VCaP (cell line): ENCODE data around the gene DEPDC5.

Experiments
- H3K27ac ChIP-seq: fragments of 450-650 bp; 2 replicates; pipeline ENCODE4 v1.5.1; 2017
- TF ChIP-seq, protein P1 (sequence below): fragments of 450-650 bp; conservative IDR thresholded peaks from 2 replicates; pipeline ENCODE4 v1.5.1; 2017; ENCODE audit warnings: mild to moderate bottlenecking, moderate library complexity

Gene DEPDC5

GRCh38 chr22:31940506-31940905, 186.7 kb downstream of the DEPDC5 start:
- TF ChIP-seq, protein P1, sequence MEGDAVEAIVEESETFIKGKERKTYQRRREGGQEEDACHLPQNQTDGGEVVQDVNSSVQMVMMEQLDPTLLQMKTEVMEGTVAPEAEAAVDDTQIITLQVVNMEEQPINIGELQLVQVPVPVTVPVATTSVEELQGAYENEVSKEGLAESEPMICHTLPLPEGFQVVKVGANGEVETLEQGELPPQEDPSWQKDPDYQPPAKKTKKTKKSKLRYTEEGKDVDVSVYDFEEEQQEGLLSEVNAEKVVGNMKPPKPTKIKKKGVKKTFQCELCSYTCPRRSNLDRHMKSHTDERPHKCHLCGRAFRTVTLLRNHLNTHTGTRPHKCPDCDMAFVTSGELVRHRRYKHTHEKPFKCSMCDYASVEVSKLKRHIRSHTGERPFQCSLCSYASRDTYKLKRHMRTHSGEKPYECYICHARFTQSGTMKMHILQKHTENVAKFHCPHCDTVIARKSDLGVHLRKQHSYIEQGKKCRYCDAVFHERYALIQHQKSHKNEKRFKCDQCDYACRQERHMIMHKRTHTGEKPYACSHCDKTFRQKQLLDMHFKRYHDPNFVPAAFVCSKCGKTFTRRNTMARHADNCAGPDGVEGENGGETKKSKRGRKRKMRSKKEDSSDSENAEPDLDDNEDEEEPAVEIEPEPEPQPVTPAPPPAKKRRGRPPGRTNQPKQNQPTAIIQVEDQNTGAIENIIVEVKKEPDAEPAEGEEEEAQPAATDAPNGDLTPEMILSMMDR, result no peak
- no peak overlapping the region for H3K27ac ChIP-seq

DNA sequence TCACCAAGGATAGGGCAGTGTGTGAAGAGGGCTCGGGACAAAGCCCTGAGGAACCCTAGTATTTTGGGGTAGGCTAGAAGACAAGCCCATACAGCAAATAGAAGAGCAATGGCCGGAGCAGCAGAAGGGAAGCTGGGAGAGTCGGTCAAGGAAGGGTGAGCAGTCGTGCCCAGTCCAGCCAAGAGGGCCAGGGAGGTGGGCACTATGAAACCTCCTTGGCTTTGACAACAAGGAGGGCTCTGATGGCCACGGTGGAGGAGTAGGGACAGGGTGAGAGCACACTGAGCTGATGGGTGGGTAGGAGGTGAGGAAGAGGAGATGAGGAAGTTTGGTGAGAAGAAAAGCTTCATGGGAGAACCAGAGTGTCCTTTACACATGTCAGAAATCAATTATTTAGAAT, 188.3 kb downstream of the DEPDC5 start:
- TF ChIP-seq, protein P1, result no peak

DNA sequence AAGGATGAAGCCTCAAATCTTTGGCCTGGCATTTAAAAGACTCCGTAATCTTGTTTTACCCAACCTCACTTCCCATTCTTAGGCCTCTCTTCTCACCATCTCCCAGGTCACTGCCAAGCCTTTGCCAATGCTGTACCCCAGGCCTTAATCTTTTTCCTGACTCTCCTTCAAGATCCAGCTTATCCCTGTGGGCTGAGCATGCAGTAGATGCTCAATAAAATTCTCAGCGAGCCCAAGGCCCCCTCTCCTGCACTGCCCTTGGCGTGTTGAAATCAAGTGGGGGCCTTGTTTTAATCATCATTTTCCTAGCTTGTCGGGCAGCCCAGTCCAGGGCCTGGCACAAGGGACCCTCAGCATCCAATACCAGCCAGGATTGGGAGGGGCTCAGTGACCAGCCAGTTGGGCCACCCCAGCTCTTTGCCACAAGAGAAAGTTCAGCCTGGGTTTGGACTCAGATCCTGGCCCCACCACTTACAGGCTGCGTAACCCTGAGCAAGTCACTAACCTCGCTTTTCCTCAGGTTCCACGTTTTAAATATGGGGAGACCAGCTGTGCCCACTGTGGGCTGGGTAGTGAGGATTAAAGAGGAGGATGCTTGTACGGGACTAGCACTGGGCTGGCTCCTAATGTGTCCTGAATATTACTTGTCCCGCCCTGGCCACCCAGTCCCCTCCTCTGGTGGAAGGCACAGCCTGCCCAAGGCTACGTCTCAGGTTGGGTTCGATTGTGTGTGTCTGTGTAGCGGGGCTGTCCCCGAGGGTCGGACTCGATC, 189.6 kb downstream of the DEPDC5 start:
- H3K27ac ChIP-seq, result peak overlapping the region; percentile 95
- TF ChIP-seq, protein P1, result no peak

More for the DNA sequence above, 188.3 kb downstream of the DEPDC5 start:
- H3K27ac ChIP-seq, result no peak overlapping the region

DNA sequence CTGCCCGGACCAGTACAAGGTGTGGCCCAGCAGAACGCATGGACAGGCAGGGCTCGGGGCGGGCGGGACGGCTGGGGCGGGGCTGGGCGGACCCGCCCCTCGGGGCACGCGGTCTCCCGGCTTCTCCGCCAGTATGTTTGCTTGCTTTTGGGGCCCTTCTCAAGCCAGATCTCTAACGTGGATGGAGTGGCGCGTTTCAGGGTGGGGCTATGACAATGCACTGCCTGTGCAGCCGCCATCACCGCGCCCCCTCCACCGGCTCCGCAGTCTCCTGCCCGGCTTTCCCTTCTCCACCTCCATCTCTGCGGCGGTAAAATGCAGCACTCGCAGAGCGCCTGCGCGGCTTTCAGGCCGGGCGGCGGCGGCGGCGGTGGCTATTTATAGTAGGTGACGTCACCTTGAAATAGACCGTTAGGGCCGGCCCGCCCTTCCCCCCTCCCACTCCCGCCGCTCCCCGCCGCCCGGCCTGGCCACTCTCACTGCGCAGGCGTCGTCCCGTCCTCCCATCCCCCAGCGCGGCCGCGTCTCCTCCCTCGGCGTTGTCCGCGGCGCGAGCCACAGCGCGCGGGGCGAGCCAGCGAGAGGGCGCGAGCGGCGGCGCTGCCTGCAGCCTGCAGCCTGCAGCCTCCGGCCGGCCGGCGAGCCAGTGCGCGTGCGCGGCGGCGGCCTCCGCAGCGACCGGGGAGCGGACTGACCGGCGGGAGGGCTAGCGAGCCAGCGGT, 190.3 kb downstream of the DEPDC5 start, which contains the start of gene YWHAH:
YWHAH (plus strand) TSS at position 558 of the 722 bp plus-strand sequence. CDS start 199 bp downstream, outside the sequence.
- peak within 1 kb of the TSS; percentile 95 for H3K27ac ChIP-seq
- TF ChIP-seq, protein P1, result no peak

- peak overlapping the region; percentile 95 for H3K27ac ChIP-seq
- TF ChIP-seq, protein P1, result no peak
These were observed 191.1 kb downstream of the DEPDC5 start for GRCh38 chr22:31944700-31945442.

DNA sequence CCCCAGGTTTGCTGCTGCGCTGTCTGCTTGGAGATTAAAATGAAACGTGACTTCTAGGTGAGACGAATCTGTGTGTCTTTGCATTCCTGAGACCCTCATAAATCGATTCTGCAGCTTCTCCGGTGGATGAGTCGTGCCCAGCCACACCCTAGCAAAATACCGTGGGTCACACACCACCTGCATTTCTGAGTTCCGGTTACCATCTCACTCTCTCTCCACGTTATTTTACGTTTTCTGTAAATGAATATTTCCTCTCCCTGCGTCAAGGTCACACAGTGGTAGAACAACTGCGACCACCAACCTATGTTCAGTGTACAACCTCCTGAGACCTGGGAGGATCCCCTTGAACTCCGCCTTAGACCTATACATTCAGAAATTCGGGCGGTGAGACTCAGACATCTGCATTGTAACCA, 191.6 kb downstream of the DEPDC5 start:
- TF ChIP-seq, protein P1, result no peak
- peak overlapping the region; percentile 95 for H3K27ac ChIP-seq
